Nephron (organoid): Measurements from ENCODE around the gene PLA2G3.

Experiments
- H3K27ac Mint-ChIP-seq, 3 experiments: 2 replicates each; pipeline ENCODE4 v1.8.0; 2020; ENCODE audit warnings: mixed read lengths in 3 of 3, mild to moderate bottlenecking in 2 of 3, moderate library complexity in 1 of 3
- H3K27me3 Mint-ChIP-seq: 2 replicates; pipeline ENCODE4 v1.8.0; 2021; ENCODE audit warnings: low read depth, mild to moderate bottlenecking, moderate library complexity, mixed read lengths
- H3K36me3 Mint-ChIP-seq: 2 replicates; pipeline ENCODE4 v1.8.0; 2020; ENCODE audit warnings: low read depth, mixed read lengths
- H3K4me1 Mint-ChIP-seq: 2 replicates; pipeline ENCODE4 v1.8.0; 2020; ENCODE audit warnings: mixed read lengths
- H3K4me3 Mint-ChIP-seq, 3 experiments: 2 replicates each; pipeline ENCODE4 v1.8.0; 2020; ENCODE audit warnings: mild to moderate bottlenecking in 3 of 3, mixed read lengths in 3 of 3, moderate library complexity in 2 of 3
- H3K9me3 Mint-ChIP-seq: 2 replicates; pipeline ENCODE4 v1.8.0; 2020; ENCODE audit warnings: mixed read lengths
- TF ChIP-seq, protein P1 (sequence below), 3 experiments: fragments of 200-600 bp; sonication (generic); IDR thresholded peaks; one replicate each; pipeline ENCODE4 v1.5.0; 2021; ENCODE audit warnings: antibody characterized with exemption in 3 of 3; ENCODE audit not compliant: unreplicated experiment in 3 of 3

The PLA2G3 gene

DNA sequence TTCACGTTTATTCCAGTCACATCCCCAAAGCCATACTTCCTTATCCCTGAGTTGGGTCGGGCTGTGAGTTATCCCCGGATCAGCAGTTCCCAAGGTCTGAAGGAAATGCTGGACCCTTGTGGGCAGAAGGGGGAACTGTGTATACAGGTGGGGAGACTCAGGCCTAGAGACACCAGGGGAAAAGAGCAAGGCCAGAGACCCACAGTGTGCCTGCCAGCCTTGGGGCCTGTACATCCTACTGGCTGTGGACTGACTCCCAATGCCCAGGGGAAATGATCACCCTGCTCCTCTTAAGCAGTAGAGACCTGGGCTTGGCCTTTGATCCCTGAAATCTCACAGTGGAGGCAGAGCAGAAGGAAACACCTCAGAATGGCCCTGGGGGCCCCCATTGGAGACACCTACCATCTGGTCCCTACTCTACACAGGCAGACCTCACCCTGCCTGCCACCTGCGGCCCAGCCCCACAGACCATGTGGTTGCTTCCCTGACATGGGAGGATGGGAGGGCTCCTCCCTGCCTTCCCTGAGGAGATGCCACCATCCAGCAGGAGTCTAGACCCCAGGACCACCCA lies 34.2 kb downstream of the PLA2G3 start:
- TF ChIP-seq, protein P1, sequence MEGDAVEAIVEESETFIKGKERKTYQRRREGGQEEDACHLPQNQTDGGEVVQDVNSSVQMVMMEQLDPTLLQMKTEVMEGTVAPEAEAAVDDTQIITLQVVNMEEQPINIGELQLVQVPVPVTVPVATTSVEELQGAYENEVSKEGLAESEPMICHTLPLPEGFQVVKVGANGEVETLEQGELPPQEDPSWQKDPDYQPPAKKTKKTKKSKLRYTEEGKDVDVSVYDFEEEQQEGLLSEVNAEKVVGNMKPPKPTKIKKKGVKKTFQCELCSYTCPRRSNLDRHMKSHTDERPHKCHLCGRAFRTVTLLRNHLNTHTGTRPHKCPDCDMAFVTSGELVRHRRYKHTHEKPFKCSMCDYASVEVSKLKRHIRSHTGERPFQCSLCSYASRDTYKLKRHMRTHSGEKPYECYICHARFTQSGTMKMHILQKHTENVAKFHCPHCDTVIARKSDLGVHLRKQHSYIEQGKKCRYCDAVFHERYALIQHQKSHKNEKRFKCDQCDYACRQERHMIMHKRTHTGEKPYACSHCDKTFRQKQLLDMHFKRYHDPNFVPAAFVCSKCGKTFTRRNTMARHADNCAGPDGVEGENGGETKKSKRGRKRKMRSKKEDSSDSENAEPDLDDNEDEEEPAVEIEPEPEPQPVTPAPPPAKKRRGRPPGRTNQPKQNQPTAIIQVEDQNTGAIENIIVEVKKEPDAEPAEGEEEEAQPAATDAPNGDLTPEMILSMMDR (IDR thresholded peaks at IDR 0.05; ENCODE audit: unreplicated experiment in 3 of 3) = no peak
- Mint-ChIP-seq H3K4me3 (peak overlapping the region; percentile 82 to 94 (median 84)), H3K36me3 (peaks cover 9% of the 10 kb centered on the region), H3K9me3 (no peaks in the 10 kb centered on the region), H3K4me1 (peaks cover 6% of the 10 kb centered on the region), H3K27ac (peak overlapping the region in 1 of 3 experiments; percentile 82), H3K27me3 (peaks cover 4% of the 10 kb centered on the region)

DNA sequence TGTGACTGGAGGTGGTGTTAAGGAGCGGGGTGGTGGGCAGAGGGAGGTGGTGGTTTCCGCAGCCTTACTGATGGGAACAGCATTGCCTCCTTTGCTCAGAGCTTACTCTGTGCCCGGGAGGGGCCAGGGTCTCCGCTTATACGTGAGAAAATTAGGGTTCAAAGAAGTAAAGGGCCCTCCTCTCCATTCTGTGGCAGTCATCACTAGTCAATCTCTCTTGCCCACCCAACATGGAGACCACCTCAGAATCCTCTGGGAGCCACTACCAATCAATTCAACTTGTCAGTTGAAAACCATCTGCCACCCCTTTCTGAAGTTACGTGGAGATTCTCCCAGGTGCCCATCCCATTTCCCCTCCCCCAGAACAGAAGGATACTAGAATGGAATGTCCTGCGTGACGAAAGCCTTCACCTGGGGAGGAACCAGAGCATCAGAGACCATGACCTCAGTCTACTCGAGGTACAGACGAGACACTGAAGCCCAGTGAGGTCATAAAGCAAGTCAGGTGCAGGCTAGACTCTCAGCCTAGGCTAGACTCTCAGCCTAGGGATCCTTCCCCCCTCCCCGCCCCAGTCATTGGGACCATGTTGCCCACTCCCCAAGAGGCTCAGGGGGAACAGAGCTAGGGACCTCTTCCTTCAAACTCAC lies 34.9 kb downstream of the PLA2G3 start:
- Mint-ChIP-seq H3K4me1 (peaks cover 6% of the 10 kb centered on the region), H3K27me3 (peaks cover 4% of the 10 kb centered on the region), H3K9me3 (no peaks in the 10 kb centered on the region), H3K4me3 (peak overlapping the region in 2 of 3 experiments; percentile 84 to 94), H3K36me3 (peaks cover 12% of the 10 kb centered on the region), H3K27ac (no peak overlapping the region)
- TF ChIP-seq, protein P1 (IDR thresholded peaks at IDR 0.05; ENCODE audit: unreplicated experiment in 3 of 3) = no peak

GRCh38 chr22:31104869-31105268 lies 35.4 kb downstream of the PLA2G3 start:
- Mint-ChIP-seq H3K36me3 (peaks cover 16% of the 10 kb centered on the region), H3K4me1 (peaks cover 6% of the 10 kb centered on the region), H3K27me3 (peaks cover 4% of the 10 kb centered on the region), H3K9me3 (no peaks in the 10 kb centered on the region), H3K4me3 (no peak overlapping the region), H3K27ac (no peak overlapping the region)
- TF ChIP-seq, protein P1 (IDR thresholded peaks at IDR 0.05; ENCODE audit: unreplicated experiment in 3 of 3) = peak; percentile 40 to 59 (median 40)

GRCh38 chr22:31103899-31104694 lies 36.2 kb downstream of the PLA2G3 start:
- peaks cover 6% of the 10 kb centered on the region for H3K4me1 Mint-ChIP-seq
- H3K4me3 Mint-ChIP-seq = peak overlapping the region in 2 of 3 experiments; percentile 25 to 50
- peaks cover 16% of the 10 kb centered on the region for H3K36me3 Mint-ChIP-seq
- no peak overlapping the region for H3K27ac Mint-ChIP-seq
- H3K9me3 Mint-ChIP-seq = no peaks in the 10 kb centered on the region
- TF ChIP-seq, protein P1 (IDR thresholded peaks at IDR 0.05; ENCODE audit: unreplicated experiment in 3 of 3) = no peak
- peaks cover 4% of the 10 kb centered on the region for H3K27me3 Mint-ChIP-seq

DNA sequence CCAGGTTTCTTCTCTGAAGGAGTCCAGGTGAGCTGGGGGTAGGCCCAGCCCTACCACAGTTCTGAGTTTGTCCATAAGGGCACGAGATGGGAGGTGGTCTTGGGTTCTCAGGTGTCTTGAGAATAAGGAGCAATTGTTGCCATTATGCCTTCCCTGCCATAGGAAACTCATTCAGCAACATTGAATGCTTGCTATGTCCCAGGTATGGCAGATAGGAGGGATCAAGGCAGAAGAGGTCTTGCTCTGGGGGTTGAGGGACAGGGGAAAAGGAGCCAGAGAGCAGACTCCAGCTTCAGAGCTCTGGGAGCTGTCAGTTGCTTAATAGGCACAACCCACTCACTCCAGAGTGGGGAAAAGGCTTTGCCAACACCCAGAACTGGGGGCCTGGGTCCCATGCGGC lies 37.2 kb downstream of the PLA2G3 start:
- H3K9me3 Mint-ChIP-seq = no peaks in the 10 kb centered on the region
- H3K36me3 Mint-ChIP-seq = peaks cover 16% of the 10 kb centered on the region
- H3K27ac Mint-ChIP-seq = no peak overlapping the region
- peaks cover 4% of the 10 kb centered on the region for H3K27me3 Mint-ChIP-seq
- peaks cover 6% of the 10 kb centered on the region for H3K4me1 Mint-ChIP-seq
- no peak overlapping the region for H3K4me3 Mint-ChIP-seq
- TF ChIP-seq, protein P1 (IDR thresholded peaks at IDR 0.05; ENCODE audit: unreplicated experiment in 3 of 3) = no peak
